K562 (cell line): ENCODE results near the gene FAM98C. TPM values are rescaled to one million over a fixed set of nuclear protein-coding genes. Genes with fewer than 3 reads are reported as not detected.
A peak's percentile ranks its signal among the peaks of the same experiment; 100 is the strongest.

Experiments
- CTCF ChIP-seq, 3 experiments: IDR thresholded peaks in 2 of 3; conservative IDR thresholded peaks in 1 of 3; 2 replicates each; pipeline ENCODE4 v1.5.1; 2011 to 2012; ENCODE audit warnings: low read length in 3 of 3, mild to moderate bottlenecking in 3 of 3, control low read depth in 2 of 3, improper control_type of control experiment in 1 of 3, inconsistent platforms in 1 of 3, low read depth in 1 of 3, mixed read lengths in 1 of 3, moderate library complexity in 1 of 3; ENCODE audit not compliant: insufficient read depth in 2 of 3
- FOXA3 ChIP-seq, 2 experiments: fragments of 450-650 bp in 1 of 2; sonication (generic) in 1 of 2; formaldehyde crosslinking; IDR thresholded peaks in 1 of 2; conservative IDR thresholded peaks in 1 of 2; 2 replicates each; pipeline versions ENCODE4 v1.4.0 to v1.8.0; 2020 to 2022; ENCODE audit warnings: mild to moderate bottlenecking in 2 of 2, missing genetic modification reagents in 1 of 2
- KDM5B ChIP-seq: fragments of 200-600 bp; sonication (generic); IDR thresholded peaks from 2 replicates; pipeline ENCODE4 v1.6.1; 2012; ENCODE audit warnings: low read depth, mild to moderate bottlenecking, moderate library complexity, low read length, control low read depth, inconsistent platforms; ENCODE audit not compliant: insufficient replicate concordance
- KLF1 ChIP-seq: fragments of 450-650 bp; IDR thresholded peaks from 2 replicates; pipeline ENCODE4 v1.6.1; 2016; ENCODE audit warnings: missing genetic modification characterization, missing compliant biosample characterization
- MEF2D ChIP-seq: conservative IDR thresholded peaks from 2 replicates; pipeline ENCODE4 v1.6.1; 2016; ENCODE audit warnings: low read depth, missing genetic modification characterization, missing compliant biosample characterization
- PHF20 ChIP-seq: fragments of 450-650 bp; IDR thresholded peaks from 2 replicates; pipeline ENCODE4 v1.6.1; 2018; ENCODE audit not compliant: partially characterized antibody
- POLR2AphosphoS5 ChIP-seq: IDR thresholded peaks from 2 replicates; pipeline ENCODE4 v1.6.1; 2011; ENCODE audit warnings: mild to moderate bottlenecking, low read depth, low read length, moderate library complexity; ENCODE audit not compliant: control insufficient read depth, insufficient read depth
- POLR2H ChIP-seq: IDR thresholded peaks from 2 replicates; pipeline ENCODE4 v1.6.1; 2016; ENCODE audit warnings: missing genetic modification characterization, low read depth, mild to moderate bottlenecking, control low read depth, missing compliant biosample characterization, moderate library complexity
- TCF3 ChIP-seq: sonication (generic); formaldehyde crosslinking; IDR thresholded peaks from 2 replicates; pipeline ENCODE4 v1.4.0; 2020; ENCODE audit warnings: mild to moderate bottlenecking, missing genetic modification reagents
- VEZF1 ChIP-seq: fragments of 200-800 bp; sonication (Bioruptor generic); IDR thresholded peaks from 2 replicates; pipeline ENCODE4 v1.6.1; 2017; ENCODE audit warnings: missing genetic modification characterization, missing compliant biosample characterization
- ZNF316 ChIP-seq: fragments of 450-650 bp; IDR thresholded peaks from 2 replicates; pipeline ENCODE4 v1.6.1; 2016
- polyA plus RNA-seq, 8 experiments: library from polyadenylated mRNA; depleted of rRNA in 4 of 8; stranded (reverse) in 5 of 8; unstranded in 3 of 8; fragments of >200 nt; fragmentation: Nextera tagmentation in 2 of 8; fragmentation: Illumina TruSeq in 1 of 8; extraction: Ambion mirVana in 2 of 8; extraction: Trizol in 1 of 8; gene quantifications; 2 replicates each; pipeline versions ENCODE4 v1.2.1 to v1.2.3, GENCODE V29; 2011 to 2014; ENCODE audit warnings: inconsistent platforms in 1 of 8, missing spikeins in 1 of 8
- total RNA-seq, 7 experiments: library from RNA; depleted of rRNA in 6 of 7; stranded (reverse); fragments of >200 nt in 6 of 7; fragmentation: Illumina TruSeq in 2 of 7; extraction: Trizol in 2 of 7; gene quantifications; 2 replicates each; pipeline versions ENCODE4 v1.2.1 to v1.2.3, GENCODE V29; 2011 to 2021; ENCODE audit warnings: low replicate concordance in 1 of 7
- TF ChIP-seq, protein P1 (sequence below): fragments of 250-450 bp; sonication (Bioruptor Pico); IDR thresholded peaks from 2 replicates; pipeline ENCODE4 v1.4.0; 2020; ENCODE audit warnings: borderline replicate concordance
- TF ChIP-seq, protein P2 (sequence below): sonication (generic); formaldehyde crosslinking; IDR thresholded peaks from 2 replicates; pipeline ENCODE4 v1.9.0; 2022; ENCODE audit warnings: mild to moderate bottlenecking, missing genetic modification reagents
- TF ChIP-seq, protein P3 (sequence below): sonication (generic); formaldehyde crosslinking; IDR thresholded peaks from 2 replicates; pipeline ENCODE4 v1.8.1; 2023; ENCODE audit warnings: mild to moderate bottlenecking, missing genetic modification reagents
- TF ChIP-seq, protein P4 (sequence below), 2 experiments: IDR thresholded peaks in 1 of 2; conservative IDR thresholded peaks in 1 of 2; 2 replicates each; pipeline ENCODE4 v1.6.1; 2016; ENCODE audit warnings: low read depth in 2 of 2, mild to moderate bottlenecking in 1 of 2, missing compliant biosample characterization in 1 of 2, missing genetic modification characterization in 1 of 2, moderate library complexity in 1 of 2

Gene FAM98C
- total and polyA plus RNA-seq, 9 of the 15 experiments (the other 6 are each of a cell fraction or from before 2014, with no cell fraction given) = 1.7 to 43.8 (median 13.7) TPM

GRCh38 chr19:38402967-38403674 lies at the start of gene FAM98C (continued):
- TF ChIP-seq CTCF (IDR thresholded peaks at IDR 0.05 in 2 of 3, conservative IDR thresholded peaks at IDR 0.05 in 1 of 3; ENCODE audit: insufficient read depth in 2 of 3, low read depth in 1 of 3, low read length in 3 of 3) (peak; percentile 91 to 95 (median 91)), POLR2AphosphoS5 (0 out of 2 replicates have a peak, but pooled peaks have one; percentile 26), MEF2D (no peak), KLF1 (0 out of 2 replicates have a peak, but pooled peaks have one; percentile 17), POLR2H (tag) (no peak), PHF20 (peak; percentile 12), TCF3 (CRISPR knock-in tag) (peak; percentile 20; the same call in 1 of the 2 replicates), FOXA3 (CRISPR knock-in tag; conservative IDR thresholded peaks at IDR 0.05 in 1 of 2, IDR thresholded peaks at IDR 0.05 in 1 of 2) (no peak), KDM5B (peak; percentile 5), ZNF316 (no peak), VEZF1 (CRISPR knock-in tag) (peak; percentile 93)
- TF ChIP-seq, protein P1, sequence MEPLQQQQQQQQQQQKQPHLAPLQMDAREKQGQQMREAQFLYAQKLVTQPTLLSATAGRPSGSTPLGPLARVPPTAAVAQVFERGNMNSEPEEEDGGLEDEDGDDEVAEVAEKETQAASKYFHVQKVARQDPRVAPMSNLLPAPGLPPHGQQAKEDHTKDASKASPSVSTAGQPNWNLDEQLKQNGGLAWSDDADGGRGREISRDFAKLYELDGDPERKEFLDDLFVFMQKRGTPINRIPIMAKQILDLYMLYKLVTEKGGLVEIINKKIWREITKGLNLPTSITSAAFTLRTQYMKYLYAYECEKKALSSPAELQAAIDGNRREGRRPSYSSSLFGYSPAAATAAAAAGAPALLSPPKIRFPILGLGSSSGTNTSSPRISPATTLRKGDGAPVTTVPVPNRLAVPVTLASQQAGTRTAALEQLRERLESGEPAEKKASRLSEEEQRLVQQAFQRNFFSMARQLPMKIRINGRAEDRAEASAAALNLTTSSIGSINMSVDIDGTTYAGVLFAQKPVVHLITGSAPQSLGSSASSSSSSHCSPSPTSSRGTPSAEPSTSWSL = no peak
- TF ChIP-seq, protein P2, sequence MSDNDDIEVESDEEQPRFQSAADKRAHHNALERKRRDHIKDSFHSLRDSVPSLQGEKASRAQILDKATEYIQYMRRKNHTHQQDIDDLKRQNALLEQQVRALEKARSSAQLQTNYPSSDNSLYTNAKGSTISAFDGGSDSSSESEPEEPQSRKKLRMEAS (CRISPR knock-in tag) = peak; percentile 78
- TF ChIP-seq, protein P3, sequence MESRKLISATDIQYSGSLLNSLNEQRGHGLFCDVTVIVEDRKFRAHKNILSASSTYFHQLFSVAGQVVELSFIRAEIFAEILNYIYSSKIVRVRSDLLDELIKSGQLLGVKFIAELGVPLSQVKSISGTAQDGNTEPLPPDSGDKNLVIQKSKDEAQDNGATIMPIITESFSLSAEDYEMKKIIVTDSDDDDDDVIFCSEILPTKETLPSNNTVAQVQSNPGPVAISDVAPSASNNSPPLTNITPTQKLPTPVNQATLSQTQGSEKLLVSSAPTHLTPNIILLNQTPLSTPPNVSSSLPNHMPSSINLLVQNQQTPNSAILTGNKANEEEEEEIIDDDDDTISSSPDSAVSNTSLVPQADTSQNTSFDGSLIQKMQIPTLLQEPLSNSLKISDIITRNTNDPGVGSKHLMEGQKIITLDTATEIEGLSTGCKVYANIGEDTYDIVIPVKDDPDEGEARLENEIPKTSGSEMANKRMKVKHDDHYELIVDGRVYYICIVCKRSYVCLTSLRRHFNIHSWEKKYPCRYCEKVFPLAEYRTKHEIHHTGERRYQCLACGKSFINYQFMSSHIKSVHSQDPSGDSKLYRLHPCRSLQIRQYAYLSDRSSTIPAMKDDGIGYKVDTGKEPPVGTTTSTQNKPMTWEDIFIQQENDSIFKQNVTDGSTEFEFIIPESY (CRISPR knock-in tag) = 0 out of 2 replicates have a peak, but pooled peaks have one; percentile 53
- TF ChIP-seq, protein P4, sequence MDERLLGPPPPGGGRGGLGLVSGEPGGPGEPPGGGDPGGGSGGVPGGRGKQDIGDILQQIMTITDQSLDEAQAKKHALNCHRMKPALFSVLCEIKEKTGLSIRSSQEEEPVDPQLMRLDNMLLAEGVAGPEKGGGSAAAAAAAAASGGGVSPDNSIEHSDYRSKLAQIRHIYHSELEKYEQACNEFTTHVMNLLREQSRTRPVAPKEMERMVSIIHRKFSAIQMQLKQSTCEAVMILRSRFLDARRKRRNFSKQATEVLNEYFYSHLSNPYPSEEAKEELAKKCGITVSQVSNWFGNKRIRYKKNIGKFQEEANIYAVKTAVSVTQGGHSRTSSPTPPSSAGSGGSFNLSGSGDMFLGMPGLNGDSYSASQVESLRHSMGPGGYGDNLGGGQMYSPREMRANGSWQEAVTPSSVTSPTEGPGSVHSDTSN (CRISPR knock-in tag; IDR thresholded peaks at IDR 0.05; ENCODE audit: low read depth) = no peak
- TF ChIP-seq, protein P4 (tag; conservative IDR thresholded peaks at IDR 0.05; ENCODE audit: low read depth) = no peak
